HEK293T (cell line): ENCODE measurements around the gene GABBR2.

Source experiments
- FOXM1 ChIP-seq: fragments of 450-650 bp; IDR thresholded peaks from 2 replicates; pipeline ENCODE4 v1.6.1; 2017; ENCODE audit warnings: mild to moderate bottlenecking, borderline replicate concordance
- NFRKB ChIP-seq: fragments of 450-650 bp; IDR thresholded peaks from 2 replicates; pipeline ENCODE4 v1.6.1; 2016; ENCODE audit warnings: mild to moderate bottlenecking, moderate library complexity
- PKNOX1 ChIP-seq: fragments of 450-650 bp; IDR thresholded peaks from 2 replicates; pipeline ENCODE4 v1.6.1; 2016
- TARDBP ChIP-seq: fragments of 450-650 bp; IDR thresholded peaks from 2 replicates; pipeline ENCODE4 v1.6.1; 2016

DNA sequence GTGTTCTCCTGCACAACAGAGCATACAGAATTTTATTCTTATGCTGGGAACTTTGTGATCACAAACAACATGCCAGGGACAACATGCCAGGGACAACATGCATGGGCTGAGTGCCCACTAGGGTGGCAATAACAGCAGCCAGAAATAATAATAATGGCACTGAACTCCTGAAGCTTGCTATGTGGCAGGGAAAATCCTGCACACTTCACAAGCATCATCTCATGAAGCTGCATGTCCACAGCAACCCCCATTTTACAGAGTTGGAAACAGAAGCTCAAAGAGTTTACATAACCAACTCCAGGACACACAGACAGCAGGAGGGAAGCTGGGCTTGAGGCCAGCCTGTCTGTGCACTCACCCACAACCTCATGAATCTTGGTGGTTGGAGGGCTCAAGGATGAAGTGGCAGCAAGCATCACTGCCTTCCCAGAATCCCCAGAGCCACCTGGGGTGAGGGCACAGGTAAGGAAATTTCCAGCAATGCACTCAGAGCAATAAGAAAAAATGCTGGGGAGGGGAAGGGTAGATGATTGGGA, 111.4 kb downstream of the GABBR2 start:
- TF ChIP-seq NFRKB, result no peak
- TF ChIP-seq TARDBP, result no peak
- no peak for TF ChIP-seq FOXM1
- TF ChIP-seq PKNOX1, result no peak
